HTERT RPE-1 (cell line): ENCODE measurements around the gene NPC1L1.

Source experiments
- in situ Hi-C: fragments of 300-500 bp; cut with MboI; formaldehyde crosslinking; loops from 4 replicates; pipeline ENCODE4 v1.14.3; 2020; ENCODE audit warnings: low sequenced_read_pairs

Gene NPC1L1

DNA sequence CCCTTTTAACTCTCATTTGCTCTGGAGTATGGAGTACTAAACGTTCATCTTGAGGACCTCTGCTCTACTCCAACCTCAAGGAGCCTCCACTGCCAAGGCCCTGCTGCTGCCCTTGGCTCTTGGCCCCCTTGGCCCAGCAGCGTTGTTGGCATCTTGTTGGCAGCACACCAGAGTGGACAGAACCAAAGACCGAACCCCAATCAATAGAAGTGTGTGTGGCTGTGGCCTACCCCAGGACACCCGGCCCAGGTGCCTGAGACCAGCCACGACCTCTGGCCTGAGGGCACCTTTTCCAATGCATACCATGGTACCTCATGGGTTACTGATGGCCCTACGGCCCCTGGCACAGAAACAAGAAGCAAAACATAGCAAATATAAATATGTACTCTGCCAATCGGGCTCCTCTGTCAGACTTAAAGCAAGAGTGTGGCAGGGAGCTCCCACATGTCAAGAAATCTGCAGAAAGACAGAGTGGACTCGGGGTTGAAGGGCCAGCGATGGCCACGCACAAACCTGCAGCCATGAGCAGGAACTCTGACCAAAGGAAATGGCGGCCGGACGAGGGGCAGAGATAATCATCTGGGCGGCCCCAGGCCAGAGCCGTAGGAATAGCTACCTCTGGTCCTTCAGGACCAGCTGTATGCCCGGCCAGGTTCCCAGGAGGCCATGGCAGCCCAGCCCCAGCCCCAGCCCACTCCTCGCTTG is 2.9 kb downstream of the NPC1L1 start:
- in situ Hi-C loops = no loop called here

DNA sequence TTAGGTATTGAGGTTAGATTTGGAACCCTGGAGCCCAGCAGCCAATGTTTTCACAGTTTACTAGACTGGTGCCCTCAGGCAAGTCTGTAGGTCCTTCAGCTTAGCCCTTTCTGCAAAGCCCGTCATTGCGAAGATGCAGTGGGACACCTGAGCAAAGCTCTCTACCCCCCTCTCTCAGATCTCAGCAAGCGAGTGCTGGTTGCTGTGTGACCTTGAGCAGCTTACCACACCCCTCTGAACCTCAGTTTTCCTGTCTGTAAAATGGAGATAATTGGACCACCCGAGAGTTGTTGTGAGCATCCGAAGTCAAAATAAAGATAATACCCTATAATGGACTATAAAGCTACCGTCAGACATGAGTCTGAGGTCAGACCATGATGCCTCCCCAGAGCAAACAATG is 3.7 kb downstream of the NPC1L1 start:
- in situ Hi-C loops = no loop called here

DNA sequence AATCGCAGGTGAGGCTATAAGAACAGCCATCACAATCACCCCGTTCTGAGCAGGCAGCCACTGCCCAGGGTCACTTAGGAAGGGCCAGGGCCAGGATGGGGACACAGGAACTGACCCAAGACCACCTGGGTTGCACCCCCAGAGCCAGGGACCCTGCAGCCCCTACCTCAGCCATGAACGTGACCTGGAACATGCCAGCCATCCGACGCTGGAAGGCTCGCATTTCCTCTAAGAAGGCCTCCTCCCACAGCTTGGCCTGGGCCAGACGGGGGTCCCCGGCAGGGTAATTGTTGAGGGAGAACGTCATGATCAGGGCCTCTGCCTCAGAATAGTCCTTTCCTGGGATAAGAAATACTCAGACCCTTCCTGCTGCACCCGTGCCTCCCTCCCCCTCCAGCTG is 5.0 kb downstream of the NPC1L1 start:
- in situ Hi-C loops = no loop called here

DNA sequence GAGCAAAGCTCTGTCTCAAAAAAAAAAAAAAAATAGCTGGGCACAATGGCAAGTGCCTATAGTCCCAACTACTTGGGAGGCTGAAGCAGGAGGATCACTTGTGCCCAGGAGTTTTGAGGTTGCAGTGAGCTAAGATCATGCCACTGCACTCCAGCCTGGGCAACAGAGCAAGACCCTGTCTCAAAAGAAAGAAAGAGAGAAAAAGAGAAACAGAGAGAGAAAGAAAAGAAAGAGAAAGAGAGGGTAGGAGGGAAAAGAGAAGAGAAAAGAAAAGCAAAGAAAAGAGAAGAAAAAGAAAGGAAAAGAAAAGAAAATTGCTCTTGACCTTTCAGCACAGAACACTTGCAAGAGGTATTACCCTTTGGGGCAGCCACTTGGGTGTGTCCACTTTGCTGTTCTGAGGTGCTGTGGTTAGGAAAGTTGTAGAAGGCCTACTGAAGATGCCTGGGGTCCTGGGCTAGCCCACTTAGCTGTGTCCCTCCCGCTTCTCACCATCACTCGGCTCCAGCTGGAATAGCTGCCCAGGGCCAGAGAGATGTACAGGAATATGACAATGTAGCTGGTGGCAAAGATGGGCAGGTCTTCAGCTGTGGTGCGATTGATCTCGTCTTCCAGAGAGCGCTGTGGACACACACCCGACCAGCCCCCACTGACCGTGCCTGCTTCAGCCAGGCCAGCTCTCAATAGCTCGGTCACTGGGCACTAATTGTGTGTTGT is 5.6 kb downstream of the NPC1L1 start:
- in situ Hi-C loops = no loop called here

DNA sequence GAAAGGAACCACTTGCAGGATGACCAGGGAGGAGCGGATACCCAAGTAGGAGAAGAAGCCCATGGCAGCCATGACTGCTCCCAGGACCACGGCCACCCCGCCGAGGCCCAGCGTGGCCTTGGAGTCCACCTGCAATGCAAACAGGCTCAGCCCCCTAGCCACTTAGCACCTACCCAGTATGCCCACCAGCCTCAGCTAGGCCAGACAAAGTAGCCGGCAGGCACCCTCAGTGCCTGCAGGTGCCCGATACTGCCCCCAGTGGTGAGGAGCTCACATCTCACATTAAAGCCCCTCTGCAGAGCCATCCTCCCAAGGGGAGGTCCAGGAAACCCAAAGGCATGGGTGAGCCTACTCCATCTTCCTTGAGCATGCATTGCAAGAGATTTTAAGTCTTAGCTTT is 6.6 kb downstream of the NPC1L1 start:
- in situ Hi-C loops = no loop called here

DNA sequence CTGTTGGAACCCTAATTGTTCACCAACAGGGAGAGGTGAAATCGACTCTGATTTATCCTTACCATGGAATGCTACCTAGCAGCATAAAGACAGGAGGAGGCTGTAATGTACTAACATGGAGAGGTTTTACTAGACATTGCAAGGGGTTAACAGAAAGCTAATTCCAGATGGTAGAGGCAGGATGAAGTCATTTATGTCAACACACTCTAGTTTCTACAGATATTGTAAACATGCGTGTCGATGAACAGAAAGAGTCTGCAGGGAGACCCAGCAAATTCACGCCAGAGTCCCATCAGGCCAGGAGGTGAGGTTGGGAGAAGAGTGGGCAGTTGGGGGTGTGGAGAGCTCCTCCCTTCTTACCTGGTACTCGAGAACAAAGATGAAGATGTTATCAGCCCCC is 7.0 kb downstream of the NPC1L1 start:
- in situ Hi-C loops = no loop called here

DNA sequence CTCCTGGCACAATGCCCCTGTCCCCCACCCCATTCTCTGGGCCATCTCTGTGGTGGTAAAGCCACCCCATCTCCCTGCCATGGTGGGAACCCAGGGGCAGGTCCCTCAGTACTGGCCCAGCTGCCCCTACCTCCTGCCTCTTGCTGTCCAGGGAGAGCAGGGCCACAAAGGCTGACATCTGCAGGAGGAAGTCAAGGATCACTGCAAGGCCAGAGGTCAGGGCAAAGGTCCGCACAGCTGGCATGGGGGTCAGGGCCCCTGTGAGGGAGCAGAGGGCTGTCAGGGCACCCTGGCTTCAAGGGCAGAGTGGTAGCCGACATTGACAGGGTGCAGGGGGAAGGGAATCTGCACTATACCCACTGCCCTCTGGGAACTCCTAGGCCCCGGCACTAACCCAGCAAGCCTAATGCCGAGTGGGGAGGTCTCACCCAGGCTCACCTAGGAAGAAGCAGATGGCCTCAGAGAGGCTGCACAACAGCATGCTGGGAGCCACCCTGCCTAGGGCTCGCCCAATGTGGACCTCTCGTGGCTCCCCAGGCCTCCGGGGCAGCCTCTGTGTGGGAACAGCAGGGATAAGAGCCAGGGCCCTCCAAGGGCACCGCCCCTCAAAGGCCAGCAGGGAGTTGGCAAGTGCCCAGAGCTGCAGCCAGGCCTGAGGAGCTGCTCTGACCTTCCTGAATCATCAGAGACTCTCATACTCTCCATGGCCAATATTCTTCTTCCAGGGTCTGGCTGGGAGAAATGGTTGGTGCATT is 7.7 kb downstream of the NPC1L1 start:
- in situ Hi-C loops = no loop called here

DNA sequence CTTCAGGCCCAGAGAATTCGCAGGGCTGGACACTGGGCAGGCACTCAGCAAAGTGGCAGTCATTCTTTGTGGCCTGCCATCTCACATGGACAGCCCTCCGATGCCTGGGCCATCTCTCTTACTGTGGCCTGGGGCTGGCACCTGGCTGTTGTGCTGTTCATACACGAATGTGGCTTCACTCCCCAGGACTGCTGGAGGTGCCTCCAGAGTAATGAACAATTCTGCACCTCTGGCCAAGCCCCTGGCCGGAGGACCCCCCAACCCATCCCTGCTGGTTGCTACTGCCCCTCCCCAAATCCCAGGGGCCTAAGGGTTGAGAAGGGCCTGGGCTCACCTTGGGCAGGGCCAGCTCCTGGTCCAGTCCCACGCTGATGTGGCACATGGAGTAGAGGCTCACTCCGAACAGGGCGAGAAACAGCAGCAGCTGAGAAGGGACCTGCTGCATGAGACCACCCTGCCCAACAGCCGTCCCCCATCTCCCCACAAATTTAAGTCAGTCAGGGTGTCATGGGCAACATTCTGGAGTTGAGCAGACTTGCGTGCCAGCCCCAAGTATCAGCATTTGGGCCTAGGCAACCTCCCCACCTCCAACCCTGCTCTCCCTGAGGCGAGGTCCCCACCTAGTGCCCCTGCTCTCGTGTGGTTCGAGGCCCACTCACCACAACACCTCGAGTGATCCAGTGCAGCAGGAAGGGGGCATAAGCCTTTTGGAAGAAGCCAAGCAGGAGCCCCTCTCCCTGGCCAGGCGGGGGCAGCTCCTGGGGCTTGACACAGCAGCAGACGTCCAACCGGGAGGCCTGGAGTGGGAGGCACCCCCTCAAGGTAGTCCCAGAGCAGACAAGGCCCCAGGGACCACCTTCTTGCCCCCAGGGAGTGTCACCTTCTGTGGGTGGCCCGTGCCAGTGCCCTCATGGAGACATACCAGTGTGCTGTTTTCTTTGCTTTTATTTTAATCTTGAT is 9.4 kb downstream of the NPC1L1 start:
- in situ Hi-C loops = no loop called here

DNA sequence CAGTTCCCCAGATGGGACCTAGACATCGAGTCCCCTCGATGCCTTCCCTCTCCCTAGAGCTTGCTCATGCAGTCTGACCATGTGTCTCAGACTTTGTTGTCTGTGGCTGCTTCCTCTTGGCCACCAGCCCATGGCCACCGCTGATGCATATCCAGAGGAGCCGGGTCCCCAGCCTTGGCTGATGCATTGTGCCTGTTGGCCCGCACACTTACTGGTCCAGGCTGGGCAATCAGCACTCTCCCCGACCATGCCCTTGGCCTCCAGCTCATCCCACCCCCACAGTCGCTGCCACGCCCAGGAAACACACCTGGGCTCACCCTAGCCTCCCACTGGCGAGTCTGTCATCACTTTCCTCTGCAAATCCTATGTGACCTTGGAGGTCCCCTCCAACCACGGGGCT is 10.1 kb downstream of the NPC1L1 start:
- in situ Hi-C loops = no loop called here

DNA sequence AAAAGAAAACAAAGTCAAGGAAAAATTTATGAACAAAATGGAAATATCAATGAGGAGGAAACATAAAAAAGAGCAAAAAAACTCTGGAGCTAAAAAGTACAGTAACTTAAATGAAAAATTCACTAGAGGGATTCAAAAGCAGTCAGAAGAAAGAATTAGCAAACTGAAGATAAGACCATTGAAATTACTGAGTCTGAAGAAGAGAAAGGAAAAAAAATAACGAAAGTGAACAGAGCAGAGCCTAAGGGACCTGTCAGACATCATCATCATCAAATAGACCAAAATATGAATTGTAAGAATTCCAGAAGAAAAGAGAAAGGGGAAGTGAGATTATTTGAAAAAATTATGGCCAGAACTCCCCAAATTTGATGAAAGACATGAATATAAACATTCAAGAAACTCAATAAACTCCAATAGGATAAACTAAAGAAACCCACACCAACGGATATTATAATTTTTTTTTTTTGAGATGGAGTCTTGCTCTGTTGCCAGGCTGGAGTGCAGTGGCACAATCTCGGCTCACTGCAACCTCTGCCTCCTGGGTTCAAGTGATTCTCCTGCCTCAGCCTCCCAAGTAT is 16.2 kb downstream of the NPC1L1 start:
- in situ Hi-C loops = no loop called here

DNA sequence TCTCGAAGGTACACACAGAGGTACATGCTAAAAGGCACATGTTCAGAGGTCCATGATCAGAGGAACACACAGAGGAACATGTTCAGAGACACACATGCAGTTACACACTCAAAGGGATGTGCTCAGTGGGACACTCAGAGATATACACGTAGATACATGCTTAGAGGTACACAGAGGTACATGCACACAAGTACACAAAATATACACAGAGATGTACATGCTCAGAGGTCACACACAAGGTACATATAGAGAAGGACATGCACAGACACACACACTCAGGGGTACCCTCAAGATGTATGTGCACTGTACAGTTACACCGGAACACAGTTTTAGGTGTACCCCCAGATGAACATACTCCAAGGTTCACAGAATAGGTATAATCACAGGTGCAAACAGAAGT is 18.8 kb downstream of the NPC1L1 start:
- in situ Hi-C loops = no loop called here

DNA sequence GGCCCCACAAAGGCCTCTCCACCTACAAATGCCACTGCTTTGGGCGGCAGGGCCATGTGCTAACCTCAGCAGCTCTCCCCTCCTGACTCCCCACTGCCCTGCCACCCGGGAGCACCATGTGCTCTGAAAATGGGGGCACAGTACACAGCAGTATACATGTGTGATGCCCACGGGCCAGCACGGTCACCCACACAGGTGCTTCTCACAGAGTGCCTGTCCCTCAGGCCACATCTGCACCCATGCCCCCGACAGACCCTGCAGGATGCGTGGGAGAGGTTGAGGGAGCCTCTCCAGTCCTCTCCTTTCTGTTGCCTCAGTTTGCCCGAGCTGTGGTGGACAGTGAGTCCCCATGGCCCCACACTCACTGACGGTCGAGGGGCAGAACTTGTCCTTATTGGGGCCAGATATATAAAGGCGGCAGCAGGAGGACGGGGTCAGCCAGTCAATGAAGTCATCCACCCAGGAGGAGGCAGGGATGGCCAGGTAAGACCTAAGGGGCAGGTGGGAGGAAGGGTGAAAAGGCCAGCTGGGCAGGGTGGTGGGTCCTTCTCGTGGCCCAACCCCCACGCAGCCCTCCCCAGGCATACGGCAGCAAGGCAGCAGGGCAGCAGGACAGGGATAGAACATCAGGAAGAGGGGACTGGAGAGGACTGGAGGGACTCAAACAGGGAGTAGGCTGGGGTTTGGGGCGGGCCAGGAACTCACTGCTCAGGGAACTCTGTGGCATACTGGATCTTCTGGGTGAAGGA is 19.6 kb downstream of the NPC1L1 start:
- in situ Hi-C loops = no loop called here

DNA sequence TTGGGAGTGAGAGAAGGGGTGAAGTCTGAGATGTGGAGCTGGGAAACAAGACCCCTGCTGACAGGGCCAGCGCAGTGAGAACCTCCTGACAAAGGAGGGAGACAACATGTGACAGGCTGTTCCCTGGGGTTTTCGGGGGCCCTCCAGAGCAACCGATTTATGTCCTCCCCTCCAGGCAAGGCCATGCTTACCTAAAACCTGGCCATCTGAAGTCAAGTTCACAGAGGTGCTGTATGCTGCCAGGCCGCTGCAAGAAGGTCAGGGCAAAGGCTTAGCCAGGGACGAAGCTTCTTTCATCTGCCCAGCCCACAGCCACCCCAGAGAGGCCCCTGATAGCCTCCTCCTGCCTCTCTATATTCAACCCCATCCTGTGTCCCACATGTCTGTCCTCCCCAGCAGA is 20.6 kb downstream of the NPC1L1 start:
- in situ Hi-C loops = no loop called here

DNA sequence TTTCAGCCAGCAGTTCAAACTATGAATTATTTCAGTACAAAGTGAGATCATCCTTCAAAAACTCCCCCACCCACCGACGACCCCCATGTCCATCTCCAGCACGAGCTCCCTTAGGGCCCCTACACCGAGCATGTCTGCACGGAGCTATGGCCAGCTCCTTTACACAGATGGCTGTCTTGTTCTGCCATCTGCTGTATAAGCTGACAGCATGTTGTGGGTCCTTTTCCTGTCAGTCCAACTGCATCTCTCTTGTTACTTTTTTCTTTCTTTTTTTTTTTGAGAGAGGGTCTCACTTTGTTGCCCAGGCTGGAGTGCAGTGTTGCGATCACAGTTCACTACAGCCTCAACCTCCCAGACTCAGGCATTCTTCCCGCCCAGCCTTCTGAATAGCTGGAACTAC is 21.6 kb downstream of the NPC1L1 start:
- in situ Hi-C loops = no loop called here

DNA sequence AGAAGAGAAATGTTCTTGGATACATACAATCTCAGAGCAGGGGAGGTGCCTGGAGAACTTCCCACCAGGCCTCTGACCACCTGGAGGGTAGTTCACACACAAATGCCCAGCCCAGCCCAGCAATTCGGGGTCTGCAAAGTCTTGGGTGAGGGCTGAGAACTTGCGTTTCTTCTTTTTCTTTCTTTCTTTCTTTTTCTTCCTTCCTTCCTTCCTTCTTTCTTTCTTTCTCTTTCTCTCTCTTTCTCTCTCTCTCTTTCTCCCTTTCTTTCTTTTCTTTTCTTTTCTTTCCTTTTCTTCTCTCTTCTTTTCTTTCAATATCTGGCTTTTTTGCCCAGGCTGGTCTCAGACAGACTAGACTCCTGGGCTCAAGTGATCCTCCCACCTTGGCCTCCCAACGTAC is 22.4 kb downstream of the NPC1L1 start:
- in situ Hi-C loops = no loop called here

DNA sequence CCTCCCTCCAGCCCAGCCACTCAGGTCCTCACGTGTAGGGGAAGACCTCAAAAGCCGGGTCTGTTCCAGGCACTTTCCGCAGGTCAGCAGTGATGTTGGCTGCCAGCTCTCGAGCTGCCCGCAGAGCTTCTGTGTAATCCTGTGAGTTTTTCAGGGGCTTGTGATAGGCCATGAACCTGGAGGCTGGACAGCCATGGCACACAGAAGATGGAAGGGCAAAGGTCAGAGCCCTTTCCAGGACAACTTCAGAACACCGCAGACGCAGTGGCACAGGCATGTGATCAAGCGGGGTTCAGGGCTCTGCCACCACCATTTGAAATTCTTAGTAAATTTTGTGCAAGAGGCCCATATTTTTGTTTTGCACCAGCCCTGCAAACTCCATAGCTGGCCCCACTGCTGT is 24.0 kb downstream of the NPC1L1 start:
- in situ Hi-C loops = no loop called here

DNA sequence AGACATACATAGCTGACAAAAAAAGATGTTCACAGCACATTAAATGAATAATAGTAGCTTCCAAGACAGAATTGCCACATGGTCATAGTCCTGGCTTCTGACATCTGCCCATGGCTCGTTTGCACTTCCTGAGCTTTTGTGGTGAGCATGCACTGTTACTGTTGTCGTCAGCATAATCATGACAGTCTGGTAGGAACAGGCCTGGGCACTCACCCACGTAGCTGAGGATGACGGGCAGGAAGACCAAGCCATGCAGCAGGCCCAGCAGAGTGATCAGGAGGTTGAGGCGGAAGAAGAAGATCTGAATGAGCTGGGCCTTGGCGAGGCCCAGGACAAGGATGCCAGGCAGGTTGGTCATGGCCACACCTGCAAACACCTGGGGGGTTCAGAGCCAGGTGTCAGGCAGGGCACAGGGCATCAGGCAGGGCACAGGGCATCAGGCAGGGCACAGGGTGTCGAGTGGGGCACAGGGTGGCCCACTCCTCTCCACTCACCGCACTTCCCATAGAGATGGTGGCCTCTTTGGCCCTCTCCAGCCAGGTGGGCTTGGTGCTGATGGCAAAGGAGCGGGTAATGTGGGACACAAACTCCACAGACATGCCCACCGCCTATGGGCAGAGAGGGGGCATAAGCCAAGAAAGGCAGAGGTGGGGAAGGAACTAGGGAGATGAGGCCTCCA is 25.4 kb downstream of the NPC1L1 start:
- in situ Hi-C loops = no loop called here

DNA sequence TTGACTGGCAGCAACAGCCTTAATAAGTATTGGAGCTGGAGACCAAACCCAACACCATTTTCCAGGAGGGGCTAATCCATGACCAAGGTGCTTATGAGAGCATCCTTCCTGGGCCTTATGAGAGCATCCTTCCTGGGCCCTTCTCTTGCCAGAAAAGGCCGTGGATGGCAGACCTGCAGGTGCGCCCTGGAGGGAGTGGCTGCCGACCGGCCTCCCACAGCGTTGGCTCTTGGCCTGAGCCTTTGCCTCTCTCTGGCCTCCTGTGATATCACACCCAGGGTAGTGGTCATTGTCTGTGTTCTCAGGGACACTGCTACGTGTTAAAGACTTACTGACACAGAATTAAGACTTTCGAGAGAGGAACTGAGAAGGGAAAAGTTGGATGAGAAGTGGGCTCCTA is 28.4 kb downstream of the NPC1L1 start:
- in situ Hi-C loops = no loop called here

DNA sequence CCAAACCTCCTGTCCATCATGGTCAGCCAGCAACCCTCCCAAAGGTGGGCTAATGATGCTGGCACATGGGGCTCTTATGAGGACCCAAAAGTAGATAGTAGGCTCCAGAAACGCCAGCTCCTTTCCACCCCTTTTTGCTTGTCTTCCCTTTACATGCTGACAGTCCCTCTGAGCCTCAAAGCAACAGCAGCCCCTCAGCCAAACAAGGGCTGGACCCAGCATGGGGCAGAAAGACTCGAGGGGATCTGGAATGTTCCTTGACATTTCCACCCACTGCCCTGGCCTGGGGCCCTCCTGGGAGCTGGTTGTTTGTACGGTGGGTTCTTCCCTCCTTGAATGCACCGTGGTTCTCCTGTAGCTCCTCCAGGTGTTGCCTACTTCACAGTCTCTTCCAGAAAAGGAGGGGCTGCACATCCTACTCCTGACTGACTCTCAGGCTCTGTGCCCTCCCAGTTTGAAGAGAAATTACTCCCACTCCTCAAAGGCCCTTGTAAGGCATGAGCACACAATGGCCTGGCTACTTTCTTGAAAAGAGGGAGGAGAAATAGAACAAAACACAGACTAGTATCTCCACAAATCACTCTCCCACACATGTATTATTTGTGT is 29.2 kb downstream of the NPC1L1 start:
- in situ Hi-C loops = no loop called here
